ENCODE data around the gene PHF5A.

Gene PHF5A, protein sequence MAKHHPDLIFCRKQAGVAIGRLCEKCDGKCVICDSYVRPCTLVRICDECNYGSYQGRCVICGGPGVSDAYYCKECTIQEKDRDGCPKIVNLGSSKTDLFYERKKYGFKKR

DNA sequence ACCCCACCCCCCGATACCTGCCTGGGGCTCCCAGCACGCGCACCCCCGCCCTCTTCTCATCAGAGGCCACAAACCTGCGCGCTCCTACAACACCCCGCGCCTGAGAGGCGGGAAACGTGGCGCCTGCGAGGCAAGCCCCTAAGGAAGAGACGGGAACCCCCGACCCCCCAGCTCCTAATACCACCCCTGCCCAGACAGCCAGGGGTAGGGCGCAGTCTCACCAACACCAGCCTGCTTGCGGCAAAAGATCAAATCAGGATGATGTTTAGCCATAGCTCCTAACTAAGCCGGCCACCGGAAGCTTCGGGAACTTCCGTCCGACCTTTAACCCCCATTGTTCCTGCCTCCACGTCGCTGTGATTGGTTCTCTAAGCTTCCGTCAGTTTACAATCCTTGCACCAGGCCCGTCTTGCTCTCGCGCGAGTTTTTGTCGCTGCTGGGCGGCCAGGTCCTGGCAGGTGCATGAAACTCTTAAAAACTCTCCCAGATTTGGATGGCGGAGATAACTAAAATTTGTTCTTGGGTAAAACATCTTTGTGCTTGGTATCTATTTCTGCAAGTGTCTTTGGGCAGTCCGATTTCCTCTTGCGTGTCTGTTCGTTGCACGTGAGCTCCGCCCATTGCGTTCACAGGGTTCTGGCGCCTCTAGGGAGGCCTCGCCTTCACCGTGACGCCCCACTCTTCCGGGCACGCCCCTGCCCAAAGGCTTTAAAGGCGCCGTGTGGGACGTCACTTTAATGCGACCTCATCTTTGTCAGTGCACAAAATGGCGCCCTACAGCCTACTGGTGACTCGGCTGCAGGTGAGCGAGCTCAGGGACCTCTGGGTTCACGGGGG, at the start of gene PHF5A, which contains the start of gene ACO2:
Gene PHF5A (minus strand): TSS at position 312 of the 837 bp plus-strand sequence. CDS start 39 bp downstream, at position 273.
Gene ACO2 (plus strand): TSS at position 737 of the 837 bp plus-strand sequence. CDS start 30 bp downstream, at position 767.
- DNase-seq (ENCODE audit: low read depth) = peak; percentile 96

DNA sequence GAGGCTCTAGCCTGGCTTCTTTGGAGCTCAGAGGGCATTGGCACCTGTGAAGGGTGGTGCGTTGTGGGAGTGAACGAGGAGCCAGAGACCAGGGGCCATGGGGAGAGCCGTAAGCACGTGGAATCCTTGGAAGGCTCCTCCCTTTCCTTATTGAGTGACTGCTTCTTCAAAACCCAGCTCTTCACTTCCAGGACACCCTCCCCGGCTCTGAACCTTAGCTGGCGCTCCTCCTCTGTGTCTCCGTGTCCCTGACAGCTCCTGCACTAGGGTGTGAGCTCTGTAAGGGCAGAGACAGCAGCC, 49.5 kb upstream of the PHF5A start:
- no peak for DNase-seq (ENCODE audit: low read depth)

DNA sequence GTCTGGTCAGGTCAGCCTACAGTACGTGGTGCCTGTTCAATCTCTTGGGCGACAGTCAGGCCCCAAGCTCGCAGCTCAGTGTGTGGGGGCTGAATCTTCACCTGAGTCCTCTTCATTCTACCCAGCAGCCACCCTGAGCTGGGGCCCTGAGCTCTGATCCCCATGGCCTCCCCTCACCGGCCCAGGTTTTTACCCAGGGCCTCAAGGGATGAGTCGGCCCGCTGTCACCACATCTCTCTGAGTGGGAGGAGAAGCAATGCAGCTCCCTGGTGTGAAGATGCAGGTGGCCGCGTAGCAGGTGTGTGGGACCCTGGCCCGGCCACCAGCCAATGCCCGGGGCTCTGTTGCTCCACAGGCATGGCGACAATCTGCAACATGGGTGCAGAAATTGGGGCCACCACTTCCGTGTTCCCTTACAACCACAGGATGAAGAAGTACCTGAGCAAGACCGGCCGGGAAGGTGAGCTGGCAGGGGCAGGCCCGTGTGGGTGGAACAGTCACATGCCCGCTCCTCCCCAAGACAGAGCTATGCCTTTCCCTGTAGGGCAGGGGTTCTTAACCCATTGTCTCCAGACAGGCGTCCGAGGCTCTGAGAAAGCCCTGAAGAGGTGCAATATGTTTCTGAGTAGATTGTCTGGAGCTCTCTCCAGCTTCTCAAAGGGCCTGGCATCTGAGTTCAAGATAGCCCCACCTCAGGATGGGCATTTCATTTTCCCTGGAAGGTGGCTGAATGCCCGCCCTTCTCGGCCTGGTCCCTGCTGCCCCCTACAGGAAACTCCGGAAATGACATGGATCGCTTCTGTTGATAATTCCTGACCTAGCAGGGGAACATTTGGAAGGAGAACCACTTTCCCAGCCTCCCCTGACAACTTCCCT, 48.9 kb upstream of the PHF5A start:
- DNase-seq (ENCODE audit: low read depth) = peak; percentile 40

DNA sequence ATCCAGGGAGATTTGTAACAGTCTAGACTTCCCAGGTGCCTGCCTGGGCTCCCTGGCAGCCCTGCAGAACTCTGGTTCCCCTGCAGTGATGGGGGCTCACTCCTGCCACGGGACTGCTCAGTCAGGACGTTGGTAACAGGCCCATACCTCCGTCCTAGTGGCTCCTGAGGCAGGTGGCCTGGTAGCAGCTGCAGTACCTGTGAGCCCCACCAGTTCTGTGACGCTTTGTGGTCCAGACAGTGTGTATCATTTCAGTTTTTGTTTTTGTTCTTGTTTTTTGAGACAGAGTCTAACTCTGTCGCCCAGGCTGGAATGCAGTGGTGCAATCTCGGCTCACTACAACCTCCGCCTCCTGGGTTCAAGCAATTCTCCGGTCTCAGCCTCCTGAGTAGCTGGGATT, 48.0 kb upstream of the PHF5A start:
- DNase-seq (ENCODE audit: low read depth) = no peak

DNA sequence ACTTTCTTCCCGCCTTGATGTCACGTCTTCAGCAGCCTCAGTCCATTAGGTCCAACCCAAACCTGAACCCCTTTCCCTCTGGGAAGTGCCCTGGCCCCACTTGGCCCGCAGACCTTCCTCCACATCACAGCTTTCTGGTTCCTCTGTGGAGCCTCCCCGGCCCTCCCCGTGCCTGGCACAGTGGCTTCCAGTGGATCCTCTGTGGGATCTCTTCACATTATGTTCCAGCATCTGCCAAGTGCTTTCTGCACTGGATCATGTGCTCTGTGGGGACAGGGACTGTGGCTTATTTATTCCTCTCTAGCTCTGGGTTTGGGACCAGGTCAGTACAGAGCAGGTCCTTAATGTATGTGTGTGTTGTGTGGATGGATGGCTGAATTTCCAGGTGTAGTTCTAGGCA, 44.9 kb upstream of the PHF5A start:
- DNase-seq (ENCODE audit: low read depth) = no peak

DNA sequence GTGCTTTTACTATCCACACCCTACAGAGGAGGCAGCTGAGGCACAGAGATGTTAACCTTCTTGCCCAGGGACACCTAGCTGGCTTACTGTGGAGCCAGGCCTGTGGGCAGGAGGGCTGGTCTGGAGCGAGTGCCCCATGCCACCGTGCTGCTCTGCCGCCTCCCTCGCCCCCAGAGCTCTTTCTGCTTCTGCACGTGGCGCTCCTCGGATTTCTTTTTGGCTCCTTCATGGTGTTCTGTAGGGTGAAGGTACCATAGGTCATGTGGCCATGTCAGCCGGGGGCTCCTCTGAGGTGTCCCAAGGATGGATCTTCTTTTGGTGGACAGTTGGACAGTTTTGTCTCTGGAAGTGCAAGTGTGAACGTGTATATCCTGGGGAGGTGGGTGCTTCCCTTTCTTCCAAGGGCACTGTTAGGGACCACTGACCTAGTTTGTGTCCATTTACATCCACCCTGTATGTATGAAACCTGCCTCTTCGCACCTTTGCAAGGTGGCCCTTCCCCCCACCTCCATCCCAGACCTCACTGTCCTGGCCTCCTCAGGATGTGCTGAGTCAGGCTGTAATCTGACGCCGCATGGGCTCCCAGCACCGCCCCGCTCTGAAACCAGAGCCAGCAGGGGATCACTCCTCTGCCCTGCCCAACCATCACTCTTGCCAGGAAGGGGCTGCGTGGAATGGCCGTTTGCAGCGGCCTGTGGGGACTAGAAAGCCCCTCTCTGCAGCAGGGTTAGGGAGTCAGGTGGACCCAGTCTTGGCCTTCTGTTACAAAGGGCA, 44.1 kb upstream of the PHF5A start:
- no peak for DNase-seq (ENCODE audit: low read depth)

DNA sequence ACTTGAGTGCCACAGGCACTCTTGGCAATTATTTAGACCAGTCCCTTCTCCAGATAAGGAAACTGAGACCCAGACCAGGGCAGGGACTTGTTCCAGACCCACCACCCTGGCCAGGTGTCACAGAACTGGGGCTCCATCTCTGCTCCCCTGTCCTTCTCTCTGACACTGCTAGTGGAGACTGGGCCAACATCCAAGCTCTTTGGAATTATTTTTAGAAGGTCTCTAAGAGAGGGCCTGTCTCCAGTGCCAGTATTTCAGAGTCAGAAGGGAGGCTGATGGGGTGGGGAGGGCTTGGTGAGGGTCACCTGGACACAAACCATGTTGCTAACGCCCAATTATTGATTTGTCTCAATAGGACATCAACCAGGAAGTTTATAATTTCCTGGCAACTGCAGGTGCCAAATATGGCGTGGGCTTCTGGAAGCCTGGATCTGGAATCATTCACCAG, 43.1 kb upstream of the PHF5A start:
- no peak for DNase-seq (ENCODE audit: low read depth)

DNA sequence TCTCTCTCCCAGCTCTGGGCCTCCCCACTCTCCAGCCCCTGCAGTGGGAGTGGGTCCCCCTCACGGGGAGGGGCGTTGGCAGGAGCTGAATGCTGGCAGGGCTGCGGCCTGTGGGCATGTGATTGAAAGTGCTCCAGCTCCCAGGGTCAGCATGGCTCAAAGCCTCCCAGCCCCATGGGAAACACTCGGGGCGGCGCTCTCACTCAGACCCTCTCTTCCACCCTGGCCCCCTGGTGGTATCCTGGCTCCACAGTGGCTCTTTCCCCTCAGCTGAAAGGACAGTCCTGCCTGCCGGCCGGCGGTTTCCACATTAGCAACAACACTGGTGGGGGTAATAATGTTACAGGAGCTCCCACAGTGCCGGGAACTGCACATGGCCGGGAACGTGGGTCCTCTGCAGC, 40.3 kb upstream of the PHF5A start:
- no peak for DNase-seq (ENCODE audit: low read depth)

DNA sequence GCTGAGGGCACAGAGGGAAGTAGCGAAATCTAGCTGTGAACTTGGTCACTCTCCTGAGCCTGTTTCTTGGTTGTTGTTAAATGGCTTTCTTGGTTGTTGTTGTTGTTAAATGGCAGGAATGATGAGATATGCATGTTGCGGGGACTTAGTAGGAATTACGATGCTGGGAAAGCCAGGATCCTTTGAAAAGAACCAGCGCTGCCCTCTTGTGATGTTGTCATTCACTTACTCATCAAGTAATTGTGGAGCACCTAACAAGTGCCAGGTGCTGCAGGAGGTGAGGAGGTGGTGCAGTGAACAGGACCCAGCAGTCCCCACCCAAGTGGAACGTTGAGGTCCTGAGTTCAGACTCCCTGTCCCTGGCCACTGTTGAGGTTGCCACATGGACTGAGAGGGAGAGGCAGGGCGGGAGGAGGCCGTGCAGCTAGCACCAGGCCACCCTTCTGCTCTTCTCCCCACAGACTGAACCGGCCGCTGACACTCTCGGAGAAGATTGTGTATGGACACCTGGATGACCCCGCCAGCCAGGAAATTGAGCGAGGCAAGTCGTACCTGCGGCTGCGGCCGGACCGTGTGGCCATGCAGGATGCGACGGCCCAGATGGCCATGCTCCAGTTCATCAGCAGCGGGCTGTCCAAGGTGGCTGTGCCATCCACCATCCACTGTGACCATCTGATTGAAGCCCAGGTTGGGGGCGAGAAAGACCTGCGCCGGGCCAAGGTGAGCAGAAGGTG, 39.0 kb upstream of the PHF5A start:
- DNase-seq (ENCODE audit: low read depth) = no peak

DNA sequence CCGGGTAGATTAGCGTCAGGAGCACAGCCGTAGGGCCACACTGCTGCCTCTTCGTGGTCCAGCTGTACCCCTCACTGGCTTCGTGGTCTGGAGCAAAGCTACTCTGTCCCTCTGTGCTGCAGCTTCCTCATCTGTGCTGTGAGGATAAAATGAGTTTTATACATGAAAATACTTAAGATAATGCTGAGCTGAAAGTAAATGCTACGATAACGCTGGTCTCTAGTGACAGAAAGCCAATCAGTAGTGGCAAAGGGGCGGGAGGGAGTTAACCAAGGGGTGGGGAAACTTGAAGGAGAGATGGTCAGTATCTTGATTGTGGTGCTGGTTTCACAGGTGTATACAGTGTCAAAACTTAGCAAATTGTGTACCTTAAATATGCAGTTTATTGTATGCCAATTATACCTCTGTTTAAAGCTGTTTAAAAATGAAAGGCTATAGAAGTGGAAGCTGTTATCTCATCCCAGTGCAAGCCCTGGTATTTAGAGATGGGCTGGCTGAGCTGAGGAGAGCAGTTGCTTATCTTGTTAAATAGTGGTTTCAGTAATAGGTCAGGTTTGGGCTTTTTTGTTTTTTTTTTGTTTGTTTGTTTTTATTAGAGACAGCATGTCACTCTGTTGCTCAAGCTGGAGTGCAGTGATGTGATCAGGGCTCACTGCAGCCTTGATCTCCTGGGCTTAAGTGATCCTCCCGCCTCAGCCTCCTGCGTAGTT, 37.2 kb upstream of the PHF5A start:
- no peak for DNase-seq (ENCODE audit: low read depth)

DNA sequence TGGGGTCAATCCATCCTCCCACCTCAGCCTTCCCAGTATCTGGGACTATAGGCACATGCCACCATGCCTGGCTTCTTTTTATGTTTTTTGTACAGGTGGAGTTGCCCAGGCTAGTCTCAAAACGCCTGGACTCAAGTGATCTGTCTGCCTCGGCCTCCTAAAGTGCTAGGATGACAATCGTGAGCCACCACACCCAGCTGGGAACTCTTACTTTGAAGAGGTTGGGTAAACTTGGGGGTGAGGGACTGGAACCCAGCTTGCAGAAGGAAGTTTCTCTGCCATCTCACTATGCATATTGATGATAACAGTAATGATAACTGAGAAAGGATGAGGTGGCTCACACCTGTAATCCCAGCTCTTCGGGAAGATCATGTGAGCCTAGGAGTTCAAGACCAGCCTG, 36.3 kb upstream of the PHF5A start:
- no peak for DNase-seq (ENCODE audit: low read depth)

DNA sequence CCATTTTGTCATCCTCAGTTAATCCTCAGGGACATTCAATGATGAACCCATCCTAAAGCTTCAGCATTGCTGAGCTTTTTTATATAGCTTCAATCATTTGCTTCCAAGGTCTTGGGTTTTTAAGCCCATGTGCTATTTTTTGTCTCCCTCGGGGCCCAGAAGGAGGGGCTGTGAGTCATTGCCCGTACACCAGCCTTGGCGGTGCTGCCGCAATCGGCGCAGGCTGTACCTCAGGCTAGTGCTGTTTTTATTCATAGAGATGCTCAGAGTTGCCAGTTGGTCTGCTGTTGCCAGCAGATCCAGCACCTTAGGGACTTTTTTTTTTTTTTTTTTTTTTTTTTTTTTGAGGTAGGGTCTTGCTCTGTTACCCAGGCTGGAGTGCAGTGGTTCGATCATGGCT, 35.9 kb upstream of the PHF5A start:
- no peak for DNase-seq (ENCODE audit: low read depth)

DNA sequence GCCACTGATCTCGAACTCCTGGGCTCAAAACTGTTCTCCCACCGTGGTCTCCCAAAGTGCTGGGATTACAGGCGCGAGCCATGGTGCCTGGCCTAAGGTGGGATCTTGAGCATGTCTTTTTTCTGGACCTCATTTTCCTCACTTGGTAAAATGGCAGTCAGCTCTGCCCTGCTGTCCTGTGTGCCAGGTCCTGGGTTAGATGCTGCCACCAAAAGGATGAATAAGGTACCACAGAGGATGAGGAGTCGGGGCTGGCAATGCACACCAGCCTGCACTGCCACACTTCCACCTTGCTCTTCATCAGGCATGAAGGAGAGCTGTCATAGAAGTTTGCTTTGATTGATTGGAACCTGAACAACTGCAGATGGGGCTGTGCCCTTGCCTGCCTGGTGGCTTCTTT, 32.7 kb upstream of the PHF5A start:
- no peak for DNase-seq (ENCODE audit: low read depth)

DNA sequence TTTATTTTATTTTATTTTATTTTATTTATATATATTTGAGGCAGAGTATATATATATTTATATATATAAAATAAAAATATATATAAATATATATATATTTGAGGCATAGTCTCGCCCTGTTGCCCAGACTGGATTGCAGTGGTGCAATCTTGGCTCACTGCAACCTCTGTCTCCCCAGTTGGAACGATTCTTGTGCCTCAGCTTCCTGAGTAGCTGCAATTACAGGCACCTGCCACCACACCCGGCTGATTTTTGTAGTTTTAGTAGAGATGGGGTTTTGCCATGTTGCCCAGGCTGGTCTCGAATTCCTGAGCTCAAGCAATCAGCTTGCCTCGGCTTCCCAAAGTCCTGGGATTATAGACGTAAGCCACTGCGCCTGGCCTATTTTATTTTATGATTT, 31.8 kb upstream of the PHF5A start:
- no peak for DNase-seq (ENCODE audit: low read depth)

DNA sequence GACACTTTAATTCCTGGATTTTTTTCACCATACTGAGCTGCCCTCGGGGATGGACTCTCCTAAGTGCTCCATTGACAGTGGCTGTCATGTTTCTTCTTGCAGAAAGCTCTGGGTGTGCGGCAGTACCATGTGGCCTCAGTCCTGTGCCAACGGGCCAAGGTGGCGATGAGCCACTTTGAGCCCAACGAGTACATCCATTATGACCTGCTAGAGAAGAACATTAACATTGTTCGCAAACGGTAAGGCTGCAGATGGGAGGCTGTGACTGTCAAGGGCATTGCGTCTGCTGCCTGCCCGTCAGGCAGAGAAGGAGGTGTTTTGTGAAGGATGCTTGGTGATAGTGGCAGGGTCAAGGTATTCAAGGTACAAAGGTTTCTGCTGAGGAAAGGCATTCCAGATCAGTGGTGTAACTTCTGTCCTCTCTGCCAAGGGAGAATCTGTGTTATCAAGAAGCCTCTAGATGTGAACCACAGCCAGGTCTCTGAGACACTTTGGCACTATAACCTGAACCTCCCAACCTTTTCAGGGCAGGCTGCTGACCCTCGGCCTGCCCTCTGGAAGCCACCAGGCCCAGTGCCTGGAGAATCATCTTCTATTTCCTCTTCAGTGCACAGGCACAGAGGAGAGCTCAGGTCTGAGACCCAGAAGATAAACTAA, 31.3 kb upstream of the PHF5A start:
- no peak for DNase-seq (ENCODE audit: low read depth)

DNA sequence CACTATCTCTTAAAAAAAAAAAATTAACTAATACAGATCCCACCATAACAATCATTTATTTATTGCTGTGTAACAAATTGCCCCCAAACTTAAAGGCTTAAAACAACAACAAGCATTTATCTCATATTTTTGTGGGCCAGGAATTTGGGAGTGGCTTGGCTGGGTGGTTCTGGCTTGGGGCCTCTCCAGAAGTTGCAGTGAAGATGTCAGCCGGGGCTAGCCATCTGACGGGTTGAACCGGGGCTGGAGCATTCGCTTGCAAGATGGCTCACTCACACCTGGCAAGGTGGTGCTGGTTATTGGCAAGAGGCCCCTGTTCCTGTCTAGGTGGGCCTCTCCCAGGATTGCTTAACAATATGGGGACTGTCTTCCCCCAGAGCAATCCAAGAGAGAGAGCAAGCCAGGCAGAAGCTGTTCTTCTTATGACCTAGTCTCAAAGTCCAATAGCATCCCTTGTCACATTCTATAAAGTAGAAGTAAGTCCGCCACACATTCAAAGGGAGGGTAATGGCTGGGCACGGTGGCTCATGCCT, 29.9 kb upstream of the PHF5A start:
- no peak for DNase-seq (ENCODE audit: low read depth)

DNA sequence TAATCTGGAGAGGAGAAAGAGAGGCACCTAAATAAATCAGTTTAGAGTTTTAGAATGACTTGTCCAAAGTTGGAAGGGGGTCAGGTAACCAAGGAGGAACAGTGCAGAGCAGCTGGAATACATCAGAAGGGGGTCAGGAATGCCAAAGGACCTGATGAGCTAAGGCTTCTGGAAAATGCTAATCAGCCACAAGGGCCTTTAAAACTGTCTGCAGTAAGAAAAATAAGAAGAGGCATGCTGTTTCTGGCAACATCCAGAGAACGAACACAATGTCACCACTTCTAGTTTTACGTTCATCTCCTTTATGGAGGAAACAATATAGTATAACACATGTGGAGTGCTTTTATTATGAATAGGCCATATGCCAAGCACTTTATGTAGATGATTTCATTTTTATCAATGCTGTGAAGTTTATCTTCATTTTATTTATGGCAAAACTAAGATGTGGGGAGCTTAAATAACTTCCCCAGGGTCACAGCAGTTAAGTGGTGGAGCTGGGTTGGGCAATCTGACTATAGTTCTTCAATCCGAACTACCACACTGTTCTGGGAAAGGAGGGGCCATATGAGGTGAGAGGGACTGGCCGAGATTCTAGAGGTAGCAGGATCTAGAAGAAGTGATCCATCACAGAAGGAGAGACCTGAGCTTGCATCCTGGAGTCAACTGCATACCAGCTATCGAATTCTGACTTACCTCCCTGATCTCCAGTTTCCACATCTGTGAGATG, 23.0 kb upstream of the PHF5A start:
- DNase-seq (ENCODE audit: low read depth) = no peak

DNA sequence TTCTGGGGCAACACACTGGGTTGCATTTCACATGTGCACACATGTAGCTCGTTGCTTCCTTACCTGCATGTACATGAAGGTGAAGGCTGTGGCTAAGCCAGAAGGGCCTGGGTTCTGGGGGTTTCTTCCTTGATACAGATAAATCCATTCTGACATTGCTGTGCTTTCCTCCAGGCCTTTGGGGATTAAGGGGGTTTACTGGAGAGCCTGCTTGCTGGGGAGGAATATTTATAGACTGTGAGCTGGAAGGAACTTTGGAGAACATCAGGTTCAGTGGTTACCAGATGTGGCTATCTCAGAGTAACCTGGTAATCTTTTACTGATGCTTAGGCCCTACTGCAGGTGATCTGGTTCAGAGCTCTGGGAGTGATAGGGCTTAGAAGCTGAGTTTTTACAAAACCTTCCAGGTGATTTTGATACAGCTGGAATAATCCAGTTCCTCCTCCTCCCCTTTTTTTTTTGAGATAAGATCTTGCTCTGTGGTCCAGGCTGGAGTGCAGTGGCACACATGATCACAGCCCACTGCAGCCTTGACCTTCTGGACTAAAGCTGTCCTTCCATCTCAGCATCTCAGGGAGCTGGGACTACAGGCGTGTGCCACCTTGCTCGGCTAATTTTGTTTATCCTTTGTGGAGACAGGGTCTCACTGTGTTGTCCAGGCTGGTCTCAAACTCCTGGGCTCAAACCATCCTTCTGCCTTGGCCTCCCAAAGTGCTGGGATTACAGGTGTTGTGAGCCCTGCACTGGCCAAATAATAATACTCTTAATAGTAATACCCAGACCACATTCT, 20.3 kb upstream of the PHF5A start:
- no peak for DNase-seq (ENCODE audit: low read depth)
